SW 1271 (cell line): ENCODE results near the gene FKBP2.

ENCODE experiments used
- DNase-seq, 2 experiments: peaks; one replicate each; lab custom pipeline; 2025; lab: John Stamatoyannopoulos, UW

FKBP2 gene

DNA sequence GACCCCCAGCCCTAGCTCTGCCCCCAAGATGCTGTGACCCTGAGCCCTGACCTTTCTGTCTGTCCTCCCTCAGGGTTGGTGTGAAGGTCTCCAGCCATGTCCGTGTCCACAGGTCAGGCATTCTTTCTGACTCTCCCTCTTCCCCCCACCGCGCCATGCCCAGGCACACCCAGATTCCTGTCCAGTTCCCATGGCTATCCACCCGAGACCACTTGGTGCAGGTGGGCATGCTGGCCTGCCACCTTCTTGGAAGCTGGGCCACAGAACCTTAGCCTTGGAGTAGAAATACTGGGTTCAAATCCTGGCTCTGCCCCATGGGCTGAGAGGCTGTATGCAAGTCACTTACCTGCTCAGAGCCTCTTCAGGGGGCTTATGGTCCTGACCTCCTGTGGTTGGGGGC, 8.1 kb downstream of the FKBP2 start:
- DNase-seq = no peak

GRCh38 chr11:64249563-64250414, 8.9 kb downstream of the FKBP2 start:
- no peak for DNase-seq

DNA sequence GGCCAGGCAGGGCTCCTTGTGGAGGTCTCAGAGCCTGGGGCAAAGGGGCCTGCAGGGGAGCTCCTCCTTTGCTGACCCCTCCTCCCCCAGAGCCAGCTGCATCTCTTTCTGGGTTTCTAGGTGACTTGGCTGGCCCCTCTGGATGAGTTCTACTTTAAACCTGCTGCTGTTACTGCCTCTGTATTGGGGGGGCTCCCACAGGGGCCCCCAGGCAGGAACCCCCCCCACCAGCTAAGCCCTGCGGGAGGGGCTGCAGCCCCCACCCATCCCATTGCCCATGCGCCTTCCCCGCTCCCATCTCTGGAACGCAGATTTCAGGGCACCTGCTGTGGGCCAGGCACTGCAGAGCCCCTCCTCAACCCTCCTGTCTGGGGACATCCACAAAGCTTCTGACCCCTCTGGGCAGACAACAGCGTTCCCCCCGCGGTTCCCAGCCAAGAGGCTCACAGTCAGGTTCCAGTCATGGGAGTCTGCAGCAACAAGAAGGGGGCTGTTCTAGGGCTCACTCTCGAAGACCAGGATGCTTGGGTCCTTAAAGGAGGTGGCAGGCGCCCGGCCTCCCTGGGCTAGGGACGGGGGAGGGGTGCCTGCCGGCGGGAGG, 9.6 kb downstream of the FKBP2 start:
- no peak for DNase-seq

DNA sequence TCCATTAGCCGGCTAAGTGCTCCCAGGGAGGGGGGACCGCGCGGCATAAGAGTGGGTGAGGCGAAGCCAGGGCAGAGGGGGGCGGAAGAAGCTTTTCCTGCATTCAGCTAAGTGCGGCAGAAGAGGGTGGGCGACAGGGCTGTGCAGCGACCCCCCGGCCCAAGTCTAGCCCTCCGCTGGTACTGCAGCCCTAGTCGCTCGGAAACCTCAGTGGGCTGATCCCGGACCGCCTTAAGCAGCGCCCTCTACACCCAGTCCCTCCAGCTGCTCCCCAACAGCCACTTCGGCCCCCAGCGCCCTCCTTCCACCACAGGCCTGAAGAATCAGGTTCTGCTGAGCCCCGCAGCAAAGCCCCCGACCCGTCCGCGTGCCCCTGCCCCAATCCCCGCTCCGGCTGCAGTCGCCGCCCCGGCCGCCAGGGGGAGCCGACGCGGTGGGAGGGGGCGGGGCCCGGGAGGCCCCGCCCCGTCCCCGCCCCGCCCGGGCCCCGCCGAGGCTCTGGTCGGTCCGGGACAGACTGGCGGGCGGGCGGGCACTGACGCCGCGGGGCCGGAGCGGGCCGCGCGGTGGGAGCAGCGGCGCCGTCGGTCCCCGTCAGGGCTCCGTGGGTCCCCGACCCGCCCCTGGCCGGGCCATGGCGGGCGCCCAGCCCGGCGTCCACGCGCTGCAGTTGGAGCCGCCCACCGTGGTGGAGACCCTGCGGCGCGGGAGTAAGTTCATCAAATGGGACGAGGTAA, 10.3 kb downstream of the FKBP2 start, which contains the start of gene PLCB3:
PLCB3 (plus strand) TSS at position 515 of the 737 bp plus-strand sequence; CDS start at position 635, 120 bp downstream.
- DNase-seq = peak in 1 of 2 experiments; percentile 35

DNA sequence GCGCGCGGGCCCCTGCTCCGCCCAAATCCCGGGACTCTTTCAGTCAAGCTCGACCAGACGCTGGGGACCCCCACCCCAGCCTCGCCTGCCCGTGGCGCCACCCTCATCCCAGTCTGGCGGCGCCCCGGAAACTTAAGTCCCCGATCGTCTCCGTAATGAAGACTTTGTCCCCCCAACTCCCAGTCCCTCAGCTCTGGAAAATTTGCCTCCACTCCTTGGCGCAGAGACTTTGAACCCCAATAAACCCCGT, 10.8 kb downstream of the FKBP2 start:
- no peak for DNase-seq

- peak in 1 of 2 experiments; percentile 44 for DNase-seq
Observed at GRCh38 chr11:64252003-64252872, 11.3 kb downstream of the FKBP2 start.

- no peak for DNase-seq
Observed at GRCh38 chr11:64253043-64253442, 12.1 kb downstream of the FKBP2 start.

- DNase-seq = no peak
Observed at GRCh38 chr11:64253481-64253880, 12.6 kb downstream of the FKBP2 start.

DNA sequence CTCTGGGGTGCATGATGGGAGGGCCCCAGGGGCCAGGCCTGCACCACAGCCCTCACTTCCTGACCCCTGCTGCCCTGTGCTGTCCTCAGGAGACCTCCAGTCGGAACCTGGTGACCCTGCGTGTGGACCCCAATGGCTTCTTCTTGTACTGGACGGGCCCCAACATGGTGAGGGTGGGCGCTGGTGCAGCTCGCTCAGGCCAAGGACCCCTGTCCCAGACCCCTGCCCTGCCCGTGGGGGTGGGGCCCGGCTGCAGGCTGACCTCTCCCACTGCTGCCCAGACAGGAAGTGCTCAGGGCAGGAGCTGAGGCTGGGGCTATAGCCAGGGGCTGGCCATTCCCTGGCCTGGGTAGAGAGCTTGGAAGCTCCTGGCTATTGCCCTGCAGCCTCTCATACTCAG, 13.4 kb downstream of the FKBP2 start:
- no peak for DNase-seq

DNA sequence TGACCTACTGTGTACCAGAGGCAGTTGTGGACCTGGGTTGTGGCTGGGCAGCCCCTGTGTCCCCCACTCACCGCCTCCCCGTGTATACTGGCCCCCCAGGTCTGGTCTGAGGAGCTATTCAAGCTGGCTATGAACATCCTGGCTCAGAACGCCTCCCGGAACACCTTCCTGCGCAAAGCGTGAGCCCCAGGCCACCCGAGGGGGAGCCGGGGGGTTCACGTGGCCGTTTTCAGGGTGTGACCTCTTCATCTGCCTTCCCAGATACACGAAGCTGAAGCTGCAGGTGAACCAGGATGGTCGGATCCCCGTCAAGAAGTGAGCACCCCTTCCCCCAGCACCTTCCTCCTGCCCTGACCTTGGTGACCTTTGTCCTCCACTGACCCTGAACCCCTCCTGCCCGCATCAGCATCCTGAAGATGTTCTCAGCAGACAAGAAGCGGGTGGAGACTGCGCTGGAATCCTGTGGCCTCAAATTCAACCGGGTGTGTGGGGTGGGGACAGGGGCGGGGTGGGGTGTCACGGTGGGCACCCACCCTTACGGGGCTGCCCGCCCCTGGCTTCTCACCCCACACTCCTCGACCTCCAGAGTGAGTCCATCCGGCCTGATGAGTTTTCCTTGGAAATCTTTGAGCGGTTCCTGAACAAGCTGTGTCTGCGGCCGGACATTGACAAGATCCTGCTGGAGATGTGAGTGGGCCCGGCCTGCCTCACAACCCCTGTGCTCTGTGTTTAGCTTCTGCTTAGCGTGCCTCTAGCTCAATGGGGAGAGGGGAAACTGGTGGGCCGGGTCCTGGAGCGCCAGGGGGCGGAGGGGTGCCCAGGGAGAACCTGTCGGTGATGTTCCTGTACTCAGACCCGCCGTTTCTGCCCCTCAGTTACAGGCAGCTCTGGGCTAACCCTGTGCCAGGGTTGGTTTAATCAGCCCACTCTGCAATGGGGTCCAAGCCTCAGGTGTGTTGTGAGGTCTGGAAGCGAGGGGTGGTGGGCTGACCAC, 14.5 kb downstream of the FKBP2 start:
- no peak for DNase-seq

DNA sequence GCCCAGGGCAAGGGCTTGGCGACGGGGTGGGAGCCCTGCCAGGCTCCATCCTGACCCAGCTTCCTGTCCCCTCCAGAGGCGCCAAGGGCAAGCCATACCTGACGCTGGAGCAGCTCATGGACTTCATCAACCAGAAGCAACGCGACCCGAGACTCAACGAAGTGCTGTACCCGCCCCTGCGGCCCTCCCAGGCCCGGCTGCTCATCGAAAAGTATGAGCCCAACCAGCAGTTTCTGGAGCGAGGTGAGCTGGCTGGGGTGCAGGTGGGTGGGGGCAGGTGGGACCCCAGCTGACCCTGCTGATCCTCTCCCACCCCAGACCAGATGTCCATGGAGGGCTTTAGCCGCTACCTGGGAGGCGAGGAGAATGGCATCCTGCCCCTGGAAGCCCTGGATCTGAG, 15.4 kb downstream of the FKBP2 start:
- no peak for DNase-seq

DNA sequence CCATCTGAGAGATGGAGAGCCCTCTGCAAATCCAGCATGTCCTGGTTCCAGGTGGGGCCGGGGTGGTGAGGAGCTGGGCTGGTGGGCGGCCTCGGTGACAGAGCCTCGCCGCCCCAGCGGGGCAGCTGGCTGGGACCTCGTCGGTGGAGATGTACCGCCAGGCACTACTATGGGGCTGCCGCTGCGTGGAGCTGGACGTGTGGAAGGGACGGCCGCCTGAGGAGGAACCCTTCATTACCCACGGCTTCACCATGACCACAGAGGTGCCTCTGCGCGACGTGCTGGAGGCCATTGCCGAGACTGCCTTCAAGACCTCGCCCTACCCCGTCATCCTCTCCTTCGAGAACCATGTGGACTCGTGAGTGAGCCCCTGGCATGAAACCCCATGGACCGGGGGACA, 17.5 kb downstream of the FKBP2 start:
- no peak for DNase-seq

- no peak for DNase-seq
Observed at GRCh38 chr11:64258946-64259532, 18.1 kb downstream of the FKBP2 start.

GRCh38 chr11:64259533-64260067, 18.7 kb downstream of the FKBP2 start:
- no peak for DNase-seq

- no peak for DNase-seq
Observed at GRCh38 chr11:64260147-64260708, 19.3 kb downstream of the FKBP2 start.

DNA sequence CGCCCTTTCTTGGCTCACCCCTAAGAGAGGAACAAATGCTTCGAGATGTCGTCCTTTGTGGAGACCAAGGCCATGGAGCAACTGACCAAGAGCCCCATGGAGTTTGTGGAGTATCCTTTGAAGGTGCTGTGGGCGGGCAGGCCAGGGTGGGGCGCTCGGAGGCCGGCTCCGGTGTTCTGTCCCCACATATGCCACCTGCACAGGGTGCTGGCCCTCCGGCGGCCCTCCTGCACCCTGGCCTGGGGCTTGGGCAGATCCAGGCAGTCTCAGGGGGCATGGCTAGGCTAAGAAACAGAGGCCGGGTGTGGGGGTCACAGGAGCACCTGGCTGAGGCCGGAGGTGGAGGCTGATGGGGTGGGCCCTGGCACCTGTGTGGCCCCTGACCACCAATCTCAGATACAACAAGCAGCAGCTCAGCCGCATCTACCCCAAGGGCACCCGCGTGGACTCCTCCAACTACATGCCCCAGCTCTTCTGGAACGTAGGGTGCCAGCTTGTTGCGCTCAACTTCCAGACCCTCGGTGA, 20.7 kb downstream of the FKBP2 start:
- DNase-seq = no peak

GRCh38 chr11:64262271-64263002, 21.5 kb downstream of the FKBP2 start:
- no peak for DNase-seq

- DNase-seq = no peak
Observed at GRCh38 chr11:64263021-64263946, 22.4 kb downstream of the FKBP2 start.
